ENCODE results near the gene TMEM271.
"Not testable (repeated sequence)": the region's sequence is repeated elsewhere in the genome, so short reads cannot be mapped to it uniquely, and the experiment has no call there.

TMEM271 gene

GRCh38 chr4:561426-561825, 14.7 kb downstream of the TMEM271 start:
- TF ChIP-seq CTCF (IDR thresholded peaks at IDR 0.05; ENCODE audit: extremely low read depth, missing control alignments): no peak
- no peak for DNase-seq (ENCODE audit: low spot score)

- no peak for TF ChIP-seq CTCF (IDR thresholded peaks at IDR 0.05; ENCODE audit: extremely low read depth, missing control alignments)
- no peak for DNase-seq (ENCODE audit: low spot score)
Measured at GRCh38 chr4:560731-561291, 15.3 kb downstream of the TMEM271 start.

GRCh38 chr4:560061-560460, 16.0 kb downstream of the TMEM271 start:
- DNase-seq (ENCODE audit: low spot score): no peak
- no peak for TF ChIP-seq CTCF (IDR thresholded peaks at IDR 0.05; ENCODE audit: extremely low read depth, missing control alignments)

GRCh38 chr4:555566-556275, 20.4 kb downstream of the TMEM271 start:
- no peak for TF ChIP-seq CTCF (IDR thresholded peaks at IDR 0.05; ENCODE audit: extremely low read depth, missing control alignments)
- DNase-seq (ENCODE audit: low spot score): no peak

- DNase-seq (ENCODE audit: low spot score): not testable (repeated sequence)
Measured at GRCh38 chr4:554793-555320, 21.2 kb downstream of the TMEM271 start.

GRCh38 chr4:552019-552418, 24.1 kb downstream of the TMEM271 start:
- TF ChIP-seq CTCF (IDR thresholded peaks at IDR 0.05; ENCODE audit: extremely low read depth, missing control alignments): no peak
- no peak for DNase-seq (ENCODE audit: low spot score)

GRCh38 chr4:550268-550667, 25.8 kb downstream of the TMEM271 start:
- not testable (repeated sequence) for DNase-seq (ENCODE audit: low spot score)

GRCh38 chr4:548976-549375, 27.1 kb downstream of the TMEM271 start:
- no peak for TF ChIP-seq CTCF (IDR thresholded peaks at IDR 0.05; ENCODE audit: extremely low read depth, missing control alignments)
- no peak for DNase-seq (ENCODE audit: low spot score)

All from GM20000 (cell line).